Measurements from ENCODE around the gene PKDCC.

The PKDCC gene

GRCh38 chr2:42047488-42048298, at the start of gene PKDCC:
PKDCC (plus strand) TSS chr2:42048021; CDS start chr2:42048200, 179 bp downstream.
- DNase-seq (ENCODE audit: low spot score): peak; percentile 59

GRCh38 chr2:41998186-41999127, 49.4 kb upstream of the PKDCC start:
- DNase-seq (ENCODE audit: low spot score): no peak

GRCh38 chr2:41999128-41999480, 48.7 kb upstream of the PKDCC start:
- DNase-seq (ENCODE audit: low spot score): no peak

- DNase-seq (ENCODE audit: low spot score): no peak
These were observed 48.1 kb upstream of the PKDCC start for GRCh38 chr2:41999592-42000281.

GRCh38 chr2:42001711-42002201, 46.1 kb upstream of the PKDCC start:
- no peak for DNase-seq (ENCODE audit: low spot score)

- DNase-seq (ENCODE audit: low spot score): no peak
These were observed 40.3 kb upstream of the PKDCC start for GRCh38 chr2:42007551-42007950.

GRCh38 chr2:42008241-42008921, 39.4 kb upstream of the PKDCC start:
- DNase-seq (ENCODE audit: low spot score): no peak

- DNase-seq (ENCODE audit: low spot score): no peak
These were observed 37.9 kb upstream of the PKDCC start for GRCh38 chr2:42009657-42010580.

- DNase-seq (ENCODE audit: low spot score): no peak
These were observed 37.0 kb upstream of the PKDCC start for GRCh38 chr2:42010743-42011298.

GRCh38 chr2:42012137-42012536, 35.7 kb upstream of the PKDCC start:
- DNase-seq (ENCODE audit: low spot score): no peak

GRCh38 chr2:42012651-42013050, 35.2 kb upstream of the PKDCC start:
- no peak for DNase-seq (ENCODE audit: low spot score)

GRCh38 chr2:42013409-42013808, 34.4 kb upstream of the PKDCC start:
- no peak for DNase-seq (ENCODE audit: low spot score)

- no peak for DNase-seq (ENCODE audit: low spot score)
These were observed 26.4 kb upstream of the PKDCC start for GRCh38 chr2:42021464-42021863.

- DNase-seq (ENCODE audit: low spot score): no peak
These were observed 22.7 kb upstream of the PKDCC start for GRCh38 chr2:42025151-42025582.

- no peak for DNase-seq (ENCODE audit: low spot score)
These were observed 21.5 kb upstream of the PKDCC start for GRCh38 chr2:42026272-42026671.

- DNase-seq (ENCODE audit: low spot score): peak; percentile 48
These were observed 19.2 kb upstream of the PKDCC start for GRCh38 chr2:42028571-42029148.

- no peak for DNase-seq (ENCODE audit: low spot score)
These were observed 18.6 kb upstream of the PKDCC start for GRCh38 chr2:42029171-42029570.

- no peak for DNase-seq (ENCODE audit: low spot score)
These were observed 18.1 kb upstream of the PKDCC start for GRCh38 chr2:42029639-42030199.

- DNase-seq (ENCODE audit: low spot score): no peak
These were observed 17.5 kb upstream of the PKDCC start for GRCh38 chr2:42030200-42030759.

Measured in pons (tissue), 1 donor.